Suprapubic skin (tissue), 3 donors: ENCODE data around the gene CARD10.

Experiments
- POLR2AphosphoS5 ChIP-seq, 3 donors: sonication (generic); formaldehyde crosslinking; IDR thresholded peaks; one replicate each; pipeline ENCODE4 v1.6.1; 2017; ENCODE audit warnings: antibody characterized with exemption in 3 of 3
- TF ChIP-seq, protein P1 (sequence below), 2 donors: fragments of 200-600 bp in 1 of 2; fragments of 450-650 bp in 1 of 2; sonication (generic) in 1 of 2; IDR thresholded peaks; one replicate each; pipeline ENCODE4 v1.5.1; 2016 to 2019; ENCODE audit warnings: antibody characterized with exemption in 2 of 2, mild to moderate bottlenecking in 1 of 2, moderate library complexity in 1 of 2

DNA sequence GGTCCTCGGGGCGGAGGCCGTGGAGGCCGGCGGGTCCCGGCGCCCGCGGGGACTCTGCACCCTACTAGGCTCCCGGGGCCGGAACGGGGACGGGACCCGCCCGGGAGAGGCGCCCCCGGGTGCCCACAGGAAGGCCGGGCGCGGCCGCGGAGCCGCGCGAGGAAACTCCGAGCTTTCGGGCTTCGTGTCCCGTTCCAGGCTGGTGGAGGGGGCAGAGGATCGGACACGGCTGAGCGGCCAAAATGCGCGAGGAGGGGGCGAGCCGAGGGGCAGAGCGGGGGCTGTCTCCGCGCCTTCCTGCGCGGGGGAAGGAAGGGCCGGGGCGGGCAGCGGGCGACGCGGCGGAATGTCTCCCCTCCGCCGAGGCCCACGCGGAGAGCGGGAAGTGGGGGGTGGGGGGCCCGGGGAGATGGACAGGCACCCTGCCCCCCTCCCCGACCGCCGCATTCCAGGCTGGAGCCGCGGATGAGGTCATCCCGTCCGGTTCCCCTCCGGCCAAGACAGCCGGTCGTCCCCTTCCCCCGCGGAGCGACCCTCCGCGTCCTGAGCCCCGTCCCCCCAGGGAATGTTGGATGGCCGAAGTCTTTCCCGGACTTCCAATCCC lies 41.5 kb upstream of the CARD10 start:
- TF ChIP-seq, protein P1, sequence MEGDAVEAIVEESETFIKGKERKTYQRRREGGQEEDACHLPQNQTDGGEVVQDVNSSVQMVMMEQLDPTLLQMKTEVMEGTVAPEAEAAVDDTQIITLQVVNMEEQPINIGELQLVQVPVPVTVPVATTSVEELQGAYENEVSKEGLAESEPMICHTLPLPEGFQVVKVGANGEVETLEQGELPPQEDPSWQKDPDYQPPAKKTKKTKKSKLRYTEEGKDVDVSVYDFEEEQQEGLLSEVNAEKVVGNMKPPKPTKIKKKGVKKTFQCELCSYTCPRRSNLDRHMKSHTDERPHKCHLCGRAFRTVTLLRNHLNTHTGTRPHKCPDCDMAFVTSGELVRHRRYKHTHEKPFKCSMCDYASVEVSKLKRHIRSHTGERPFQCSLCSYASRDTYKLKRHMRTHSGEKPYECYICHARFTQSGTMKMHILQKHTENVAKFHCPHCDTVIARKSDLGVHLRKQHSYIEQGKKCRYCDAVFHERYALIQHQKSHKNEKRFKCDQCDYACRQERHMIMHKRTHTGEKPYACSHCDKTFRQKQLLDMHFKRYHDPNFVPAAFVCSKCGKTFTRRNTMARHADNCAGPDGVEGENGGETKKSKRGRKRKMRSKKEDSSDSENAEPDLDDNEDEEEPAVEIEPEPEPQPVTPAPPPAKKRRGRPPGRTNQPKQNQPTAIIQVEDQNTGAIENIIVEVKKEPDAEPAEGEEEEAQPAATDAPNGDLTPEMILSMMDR (IDR thresholded peaks at IDR 0.05), result no peak
- TF ChIP-seq POLR2AphosphoS5 (IDR thresholded peaks at IDR 0.05), result no peak
